GM19328 (cell line): ENCODE results near the gene TPT1.
"Not testable (repeated sequence)": the region's sequence is repeated elsewhere in the genome, so short reads cannot be mapped to it uniquely, and the experiment has no call there.

Source experiments
- ATAC-seq: cut with Tn5 transposase; IDR thresholded peaks from one replicate; pipeline ENCODE4 v1.9.1; 2021; ENCODE audit warnings: mild to moderate bottlenecking, moderate library complexity; ENCODE audit not compliant: unreplicated experiment

TPT1 gene

DNA sequence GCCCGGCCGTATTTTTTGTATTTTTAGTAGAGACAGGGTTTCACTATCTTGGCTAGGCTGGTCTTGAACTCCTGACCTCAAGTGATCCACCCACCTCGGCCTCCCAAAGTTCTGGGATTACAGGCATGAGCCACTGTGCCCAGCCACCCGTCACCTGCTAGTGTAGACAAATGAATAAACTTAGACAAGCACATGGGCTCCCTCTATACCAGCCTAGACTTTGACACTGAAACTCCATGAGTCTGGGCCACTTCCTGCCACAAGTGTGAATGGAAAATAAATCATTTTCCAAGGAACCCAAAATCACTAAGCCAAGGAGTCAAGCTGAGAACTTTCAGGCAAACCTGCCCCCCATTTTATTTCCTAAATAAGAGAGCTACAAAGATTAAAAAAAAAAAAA is 27.0 kb upstream of the TPT1 start:
- ATAC-seq, result no peak

DNA sequence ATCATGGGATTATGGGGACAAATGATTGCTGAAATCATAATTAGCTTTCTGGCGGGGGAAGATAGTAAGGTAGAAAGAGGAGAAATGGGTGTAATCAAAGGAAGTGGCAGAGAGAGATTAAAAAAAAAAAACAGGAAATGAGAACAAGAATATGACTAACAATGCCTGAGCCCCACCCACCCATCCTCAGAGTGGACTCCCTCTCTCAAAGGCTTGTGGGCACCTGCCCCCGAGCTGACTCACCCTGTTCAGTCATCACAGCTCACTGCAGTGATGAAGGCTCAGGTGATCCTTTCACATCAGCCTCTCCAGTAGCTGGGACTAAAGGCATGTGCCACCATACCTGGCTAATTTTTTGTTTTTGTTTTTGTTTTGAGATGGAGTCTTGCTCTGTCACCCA is 26.4 kb upstream of the TPT1 start:
- peak; percentile 75 for ATAC-seq

- ATAC-seq, result no peak
Observed at GRCh38 chr13:45365558-45365885, 24.5 kb upstream of the TPT1 start.

- ATAC-seq, result no peak
Observed at GRCh38 chr13:45364876-45365557, 24.0 kb upstream of the TPT1 start.

- no peak for ATAC-seq
Observed at GRCh38 chr13:45362939-45363338, 22.0 kb upstream of the TPT1 start.

- no peak for ATAC-seq
Observed at GRCh38 chr13:45361596-45362206, 20.7 kb upstream of the TPT1 start.

- ATAC-seq, result no peak
Observed at GRCh38 chr13:45356966-45357672, 16.1 kb upstream of the TPT1 start.

DNA sequence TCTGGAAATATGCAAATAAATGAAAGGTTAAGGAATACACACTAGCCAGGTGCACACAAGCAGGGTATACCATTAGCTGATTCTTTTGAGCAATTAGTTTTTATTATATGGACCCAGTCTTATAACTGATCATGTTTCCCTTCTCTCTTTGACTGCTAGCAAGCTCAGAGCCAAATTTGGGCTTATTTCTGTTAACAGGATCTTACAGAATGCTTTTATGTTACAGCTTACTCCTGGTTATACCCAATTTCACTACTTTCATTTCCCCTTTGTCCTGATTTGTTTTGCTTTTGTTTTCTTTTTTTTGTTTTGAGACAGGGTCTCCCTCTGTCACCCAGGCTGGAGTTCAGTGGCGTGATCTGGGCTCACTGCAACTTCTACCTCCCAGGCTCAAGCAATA is 12.9 kb upstream of the TPT1 start:
- ATAC-seq, result no peak

DNA sequence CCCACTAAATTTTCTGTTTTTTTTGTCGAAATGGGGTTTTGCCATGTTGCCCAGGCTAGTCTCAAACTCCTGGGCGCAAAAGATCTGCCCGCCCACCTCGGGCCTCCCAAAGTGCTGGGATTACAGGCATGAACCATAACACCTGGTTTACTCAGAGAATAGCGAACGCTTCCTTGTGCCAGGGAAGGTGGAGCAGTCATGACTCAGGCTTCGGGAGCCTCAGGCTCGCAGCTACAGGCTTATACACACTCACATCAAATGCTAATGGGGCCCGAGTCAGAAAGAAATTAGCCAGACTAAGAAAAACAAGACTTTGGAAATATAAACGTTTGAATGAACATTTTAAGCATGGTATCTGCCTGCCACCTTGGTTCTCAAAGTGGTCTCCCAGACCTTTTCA is 11.0 kb upstream of the TPT1 start:
- ATAC-seq, result no peak

- ATAC-seq, result no peak
Observed at GRCh38 chr13:45350152-45350551, 9.2 kb upstream of the TPT1 start.

GRCh38 chr13:45349438-45349837 is 8.5 kb upstream of the TPT1 start:
- ATAC-seq, result no peak

DNA sequence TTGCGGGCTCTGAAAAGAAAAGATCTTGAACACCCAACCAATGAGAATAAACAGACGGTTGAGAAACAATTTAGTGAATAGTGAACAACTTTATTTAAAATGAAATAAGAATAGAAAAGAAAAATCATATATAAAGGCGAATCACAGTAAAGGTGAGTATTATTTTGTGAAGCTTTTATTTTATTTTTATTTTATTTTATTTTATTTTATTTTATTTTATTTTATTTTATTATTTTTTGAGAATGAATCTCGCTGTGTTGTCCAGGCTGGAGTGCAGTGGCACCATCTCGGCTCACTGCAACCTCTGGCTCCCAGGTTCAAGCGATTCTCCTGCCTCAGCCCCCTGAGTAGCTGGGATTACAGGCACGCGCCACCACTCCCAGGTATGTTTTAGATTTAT is 3.1 kb upstream of the TPT1 start:
- not testable (repeated sequence) for ATAC-seq

- ATAC-seq, result not testable (repeated sequence)
Observed at GRCh38 chr13:45343102-45343501, 2.1 kb upstream of the TPT1 start.

DNA sequence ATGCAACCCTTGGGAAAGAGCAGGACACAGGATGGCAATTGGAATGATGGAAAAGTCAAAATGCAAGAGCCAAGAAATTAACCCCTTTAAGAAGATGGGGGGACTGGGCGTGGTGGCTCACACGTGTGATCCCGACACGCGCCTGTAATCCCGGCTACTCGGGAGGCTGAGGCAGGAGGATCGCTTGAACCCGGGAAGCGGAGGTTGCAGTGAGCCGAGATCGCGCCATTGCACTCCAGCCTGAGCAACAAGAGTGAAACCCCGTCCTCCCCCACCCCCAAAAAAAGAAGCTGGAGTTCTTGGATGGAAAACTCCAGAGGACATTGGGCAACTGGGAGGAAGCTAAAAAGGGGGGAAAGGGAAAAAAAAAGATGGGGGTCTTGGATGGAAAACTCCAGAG is 1.7 kb upstream of the TPT1 start:
- not testable (repeated sequence) for ATAC-seq

DNA sequence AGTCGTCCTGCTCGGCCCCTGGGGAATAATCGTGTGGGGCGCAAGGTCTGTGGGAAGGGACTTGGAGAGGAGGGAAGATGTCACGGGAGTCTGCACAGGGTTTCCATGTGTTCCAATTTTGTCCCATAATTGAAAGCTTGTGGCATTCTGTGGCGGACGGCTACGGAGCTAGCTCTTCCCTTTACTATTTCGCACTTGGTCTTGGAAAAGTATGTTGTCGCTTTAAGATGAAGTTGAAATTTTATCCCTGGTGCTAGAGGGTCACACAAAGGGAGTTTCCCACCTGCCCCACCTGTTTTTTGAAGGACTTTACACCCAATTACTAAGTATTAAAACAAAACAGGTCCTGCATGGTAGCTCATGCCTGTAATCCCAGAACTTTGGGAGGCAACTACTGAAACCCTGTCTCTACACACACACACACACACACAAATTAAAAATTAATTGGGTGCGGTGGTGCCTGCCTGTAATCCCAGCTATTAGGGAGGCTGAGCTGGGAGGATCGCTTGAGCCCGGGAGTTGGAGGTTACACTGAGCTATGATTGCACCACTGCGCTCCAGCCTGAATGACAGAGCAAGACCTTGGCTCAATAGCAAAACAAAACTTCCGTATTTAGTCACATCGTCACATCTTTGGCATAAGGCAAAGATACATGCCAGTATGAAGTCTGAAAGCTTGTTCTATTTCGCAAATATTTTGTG is 967 bp upstream of the TPT1 start:
- no peak for ATAC-seq

GRCh38 chr13:45340422-45341033 is 455 bp downstream of the TPT1 start:
- ATAC-seq, result peak; percentile 16

GRCh38 chr13:45339867-45340266 is 1.1 kb downstream of the TPT1 start:
- no peak for ATAC-seq

GRCh38 chr13:45339399-45339798 is 1.6 kb downstream of the TPT1 start:
- no peak for ATAC-seq

GRCh38 chr13:45337803-45338202 is 3.2 kb downstream of the TPT1 start:
- ATAC-seq, result no peak

DNA sequence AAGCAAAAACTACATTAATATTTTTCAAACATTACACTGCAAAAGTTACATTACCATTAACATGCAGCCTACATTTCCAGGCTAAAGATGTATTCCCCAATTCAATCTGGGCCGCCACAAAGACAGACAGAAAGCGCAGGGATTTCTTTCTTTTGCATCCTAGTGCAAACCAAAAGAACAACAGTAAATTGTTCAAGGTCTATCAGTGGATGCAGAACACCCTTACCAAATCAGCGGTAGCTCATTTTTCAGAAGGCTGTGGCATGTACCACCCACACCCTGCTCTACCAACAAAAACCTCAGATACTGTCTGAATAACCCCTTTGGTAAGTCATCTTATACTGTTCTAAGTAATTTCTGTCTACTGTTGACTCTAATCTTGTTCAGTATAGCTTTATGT is 3.6 kb downstream of the TPT1 start:
- ATAC-seq, result no peak

DNA sequence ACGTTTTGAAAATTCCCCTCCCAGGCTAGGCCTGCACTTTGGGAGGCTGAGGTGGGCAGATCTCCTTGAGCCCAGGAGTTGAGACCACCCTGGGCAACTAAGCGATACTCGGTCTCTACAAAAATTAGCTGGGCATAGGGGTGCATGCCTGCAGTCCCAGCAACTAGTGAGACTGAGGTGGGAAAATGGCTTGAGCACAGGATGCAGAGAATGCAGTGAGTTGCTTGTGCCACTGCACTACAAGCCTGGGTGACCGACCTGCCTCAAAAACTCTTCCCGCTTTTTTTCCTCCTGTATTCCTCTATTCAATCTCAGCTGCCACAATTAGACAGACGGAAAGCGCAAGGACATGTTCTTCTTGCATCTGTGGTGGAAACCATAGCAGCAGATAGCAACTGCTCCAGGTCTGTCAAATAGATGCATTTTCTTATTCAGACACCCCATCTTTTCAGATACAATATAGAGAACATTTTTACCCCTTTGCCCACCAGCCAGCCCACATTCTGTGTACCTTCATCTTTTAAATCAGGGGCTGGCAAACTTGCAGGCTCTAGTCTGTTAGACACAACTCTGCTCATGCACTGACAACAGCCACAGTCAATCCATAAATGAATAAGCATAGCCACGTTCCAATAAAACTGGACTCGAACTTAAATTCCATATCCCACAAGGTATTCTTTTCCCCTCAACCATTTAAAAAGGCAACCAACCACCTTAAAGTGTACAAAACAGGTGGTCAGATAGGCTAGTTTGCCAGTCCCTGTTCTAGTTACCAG is 4.8 kb downstream of the TPT1 start:
- ATAC-seq, result no peak
